Fibroblast of lung (primary cell): Measurements from ENCODE around the gene IKZF2. TPM values are rescaled to one million over a fixed set of nuclear protein-coding genes. Genes with fewer than 3 reads are reported as not detected.

Experiments used
- DNase-seq, 2 donors: peaks; one replicate each; pipeline versions ENCODE4 v3.0.0 to v3.0.0-alpha.2; 2010; ENCODE audit warnings: low read depth in 2 of 2
- H2AFZ ChIP-seq: 2 replicates; pipeline ENCODE4 v1.5.1; 2012; ENCODE audit warnings: low read length, control low read depth, inconsistent platforms
- H3K27ac ChIP-seq: 2 replicates; pipeline ENCODE4 v1.5.1; 2011; ENCODE audit warnings: low read length, control low read depth; ENCODE audit not compliant: insufficient read depth
- H3K27me3 ChIP-seq: 2 replicates; pipeline ENCODE4 v1.5.1; 2011; ENCODE audit warnings: mild to moderate bottlenecking, low read length; ENCODE audit not compliant: control insufficient read depth, insufficient read depth
- H3K36me3 ChIP-seq: 2 replicates; pipeline ENCODE4 v1.5.1; 2011; ENCODE audit warnings: low read length; ENCODE audit not compliant: control insufficient read depth, insufficient read depth
- H3K4me1 ChIP-seq: 2 replicates; pipeline ENCODE4 v1.5.1; 2011; ENCODE audit warnings: low read length; ENCODE audit not compliant: control insufficient read depth, insufficient read depth; ENCODE audit errors: extremely low read depth
- H3K4me2 ChIP-seq: 2 replicates; pipeline ENCODE4 v1.5.1; 2011; ENCODE audit warnings: low read length, control low read depth; ENCODE audit not compliant: insufficient read depth; ENCODE audit errors: extremely low read depth
- H3K4me3 ChIP-seq, 4 experiments: fragments of 200-600 bp in 1 of 4; sonication (generic) in 1 of 4; replicated peaks in 1 of 4; 2 replicates each; pipeline ENCODE4 v1.5.1; 2011 to 2016; ENCODE audit warnings: low read length in 4 of 4, low read depth in 3 of 4, mild to moderate bottlenecking in 3 of 4, control low read depth in 2 of 4, inconsistent platforms in 1 of 4, mixed read lengths in 1 of 4; ENCODE audit not compliant: insufficient read depth in 1 of 4; ENCODE audit errors: control extremely low read depth in 1 of 4
- H3K79me2 ChIP-seq: 2 replicates; pipeline ENCODE4 v1.5.1; 2012; ENCODE audit warnings: mild to moderate bottlenecking, low read length, inconsistent platforms; ENCODE audit not compliant: control insufficient read depth, insufficient read depth
- H3K9ac ChIP-seq: 2 replicates; pipeline ENCODE4 v1.5.1; 2011; ENCODE audit warnings: mild to moderate bottlenecking, low read length, control low read depth; ENCODE audit not compliant: insufficient read depth
- H3K9me3 ChIP-seq: 2 replicates; pipeline ENCODE4 v1.5.1; 2012; ENCODE audit warnings: low read depth, low read length; ENCODE audit not compliant: control insufficient read depth, insufficient read depth
- H4K20me1 ChIP-seq: 2 replicates; pipeline ENCODE4 v1.5.1; 2011; ENCODE audit warnings: low read length; ENCODE audit not compliant: control insufficient read depth, insufficient read depth; ENCODE audit errors: extremely low read depth
- EZH2 ChIP-seq: IDR thresholded peaks from 2 replicates; pipeline ENCODE4 v1.5.1; 2012; ENCODE audit warnings: low read length, control low read depth, mild to moderate bottlenecking; ENCODE audit errors: missing control alignments
- polyA plus RNA-seq, 2 donors: library from polyadenylated mRNA; depleted of rRNA in 1 of 2; stranded (reverse) in 1 of 2; unstranded in 1 of 2; fragments of >200 nt; gene quantifications; 2 replicates each; pipeline ENCODE4 v1.2.1, GENCODE V29; 2011 to 2012; ENCODE audit warnings: missing spikeins in 1 of 2
- total RNA-seq: library from RNA; depleted of rRNA; stranded (reverse); fragments of >200 nt; gene quantifications from 2 replicates; pipeline ENCODE4 v1.2.1, GENCODE V29; 2014
- TF ChIP-seq, protein P1 (sequence below), 2 donors: IDR thresholded peaks in 1 of 2; conservative IDR thresholded peaks in 1 of 2; 1 replicate in 1 of 2; 2 replicates in 1 of 2; pipeline ENCODE4 v1.5.1; 2011 to 2012; ENCODE audit warnings: low read length in 2 of 2, control low read depth in 1 of 2, inconsistent platforms in 1 of 2, low read depth in 1 of 2, mild to moderate bottlenecking in 1 of 2

The IKZF2 gene
- total and polyA plus RNA-seq, 2 donors (not counting 1 experiment from before 2014, with no cell fraction given) = 4.9 to 17.2 TPM

DNA sequence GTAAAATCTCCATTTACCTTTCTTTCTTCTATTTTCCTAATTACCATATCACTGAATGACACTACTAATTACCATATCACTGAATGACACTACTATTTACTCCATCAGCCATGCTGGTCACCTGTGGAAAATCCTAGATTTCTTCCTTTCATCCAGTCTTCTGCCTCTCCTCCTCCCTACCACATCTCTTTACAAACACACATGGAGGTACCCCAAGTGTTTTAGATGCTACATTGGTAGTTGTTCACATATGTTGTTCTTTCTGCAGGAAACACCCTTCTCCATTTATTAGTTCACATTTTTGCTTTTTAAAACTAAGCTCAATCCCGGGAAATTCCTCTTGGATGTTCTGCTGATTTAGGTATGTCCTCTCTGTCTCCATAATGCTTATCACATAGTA, 134.0 kb downstream of the IKZF2 start:
- H3K27ac ChIP-seq = no peak overlapping the region
- no peaks in the 10 kb centered on the region for H3K36me3 ChIP-seq
- no peak overlapping the region for H3K4me3 ChIP-seq
- H3K9ac ChIP-seq = no peak overlapping the region
- H3K4me2 ChIP-seq = no peak overlapping the region
- no peaks in the 10 kb centered on the region for H3K9me3 ChIP-seq
- H4K20me1 ChIP-seq = no peaks in the 10 kb centered on the region
- no peak overlapping the region for H2AFZ ChIP-seq
- no peak for DNase-seq
- peaks cover 2% of the 10 kb centered on the region for H3K4me1 ChIP-seq
- H3K79me2 ChIP-seq = no peaks in the 10 kb centered on the region
- TF ChIP-seq EZH2 = no peak
- TF ChIP-seq, protein P1, sequence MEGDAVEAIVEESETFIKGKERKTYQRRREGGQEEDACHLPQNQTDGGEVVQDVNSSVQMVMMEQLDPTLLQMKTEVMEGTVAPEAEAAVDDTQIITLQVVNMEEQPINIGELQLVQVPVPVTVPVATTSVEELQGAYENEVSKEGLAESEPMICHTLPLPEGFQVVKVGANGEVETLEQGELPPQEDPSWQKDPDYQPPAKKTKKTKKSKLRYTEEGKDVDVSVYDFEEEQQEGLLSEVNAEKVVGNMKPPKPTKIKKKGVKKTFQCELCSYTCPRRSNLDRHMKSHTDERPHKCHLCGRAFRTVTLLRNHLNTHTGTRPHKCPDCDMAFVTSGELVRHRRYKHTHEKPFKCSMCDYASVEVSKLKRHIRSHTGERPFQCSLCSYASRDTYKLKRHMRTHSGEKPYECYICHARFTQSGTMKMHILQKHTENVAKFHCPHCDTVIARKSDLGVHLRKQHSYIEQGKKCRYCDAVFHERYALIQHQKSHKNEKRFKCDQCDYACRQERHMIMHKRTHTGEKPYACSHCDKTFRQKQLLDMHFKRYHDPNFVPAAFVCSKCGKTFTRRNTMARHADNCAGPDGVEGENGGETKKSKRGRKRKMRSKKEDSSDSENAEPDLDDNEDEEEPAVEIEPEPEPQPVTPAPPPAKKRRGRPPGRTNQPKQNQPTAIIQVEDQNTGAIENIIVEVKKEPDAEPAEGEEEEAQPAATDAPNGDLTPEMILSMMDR (conservative IDR thresholded peaks at IDR 0.05 in 1 of 2, IDR thresholded peaks at IDR 0.05 in 1 of 2; ENCODE audit: low read depth in 1 of 2, low read length in 2 of 2) = no peak
- H3K27me3 ChIP-seq = no peaks in the 10 kb centered on the region

DNA sequence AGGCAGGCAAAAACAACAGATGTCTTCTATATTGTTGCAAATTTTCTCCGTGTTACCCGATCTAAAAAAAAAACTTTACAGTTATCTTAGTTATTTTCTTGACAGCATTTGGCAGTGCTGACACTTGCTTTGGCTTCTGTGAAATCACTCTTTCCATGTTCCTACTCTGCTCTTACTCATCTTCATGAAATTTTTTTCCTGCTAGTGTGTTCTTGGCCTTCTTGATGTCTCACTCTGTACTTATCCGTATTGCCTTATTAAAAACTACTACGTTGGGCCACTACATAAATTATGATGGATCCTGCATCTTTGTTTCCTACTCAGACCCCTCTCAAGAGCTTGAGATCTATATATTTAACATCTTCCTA, 134.4 kb downstream of the IKZF2 start:
- H3K27ac ChIP-seq = no peak overlapping the region
- H3K4me3 ChIP-seq = no peak overlapping the region
- no peak overlapping the region for H2AFZ ChIP-seq
- H3K79me2 ChIP-seq = no peaks in the 10 kb centered on the region
- H3K36me3 ChIP-seq = no peaks in the 10 kb centered on the region
- H3K27me3 ChIP-seq = no peaks in the 10 kb centered on the region
- H3K9ac ChIP-seq = no peak overlapping the region
- peak; percentile 6 to 65 for DNase-seq
- H4K20me1 ChIP-seq = no peaks in the 10 kb centered on the region
- H3K9me3 ChIP-seq = no peaks in the 10 kb centered on the region
- TF ChIP-seq, protein P1 (conservative IDR thresholded peaks at IDR 0.05 in 1 of 2, IDR thresholded peaks at IDR 0.05 in 1 of 2; ENCODE audit: low read depth in 1 of 2, low read length in 2 of 2) = no peak
- no peak for TF ChIP-seq EZH2
- H3K4me1 ChIP-seq = peaks cover 2% of the 10 kb centered on the region
- H3K4me2 ChIP-seq = no peak overlapping the region

DNA sequence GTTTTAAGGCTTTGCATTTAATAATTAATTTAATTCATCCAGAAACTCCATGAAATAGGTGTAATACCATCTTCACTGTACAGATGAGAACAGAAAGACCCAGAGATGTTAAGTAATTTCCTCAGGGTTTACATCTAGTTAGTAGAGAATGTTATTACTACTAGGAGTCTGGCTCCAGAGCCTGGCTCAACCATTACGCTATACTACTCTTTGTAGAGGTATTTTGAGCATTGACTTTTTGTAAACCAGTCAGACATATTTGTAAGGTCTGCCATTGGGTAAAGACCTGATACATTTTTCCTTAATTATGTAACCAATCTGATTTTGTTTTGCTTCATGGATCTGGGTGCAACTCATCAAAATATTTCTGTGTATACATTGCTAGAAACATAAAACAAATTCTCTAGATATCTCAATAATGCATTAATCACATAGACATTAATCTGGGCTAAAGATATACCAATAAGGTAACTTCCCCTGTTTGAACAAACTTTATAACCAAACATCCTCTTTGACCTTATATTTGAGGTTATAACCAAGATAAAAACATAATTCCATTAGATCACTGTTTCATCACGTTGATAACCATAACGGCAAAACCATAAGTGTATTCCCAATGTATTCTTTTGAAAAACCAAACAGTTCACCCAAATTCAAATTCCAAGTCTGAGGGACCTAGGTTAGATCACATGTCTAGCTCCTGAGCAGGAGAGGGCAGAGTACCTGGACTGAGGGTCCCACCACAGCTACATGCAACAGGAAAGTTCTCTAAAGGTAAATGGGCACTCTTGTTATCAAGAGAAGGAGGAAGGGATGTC, 135.0 kb downstream of the IKZF2 start:
- Histone ChIP-seq H3K9me3 (no peaks in the 10 kb centered on the region), H3K4me3 (no peak overlapping the region), H3K79me2 (no peaks in the 10 kb centered on the region), H2AFZ (no peak overlapping the region), H3K27ac (no peak overlapping the region), H4K20me1 (no peaks in the 10 kb centered on the region), H3K36me3 (no peaks in the 10 kb centered on the region), H3K4me2 (no peak overlapping the region), H3K4me1 (no peaks in the 10 kb centered on the region), H3K9ac (no peak overlapping the region), H3K27me3 (no peaks in the 10 kb centered on the region)
- no peak for TF ChIP-seq EZH2
- TF ChIP-seq, protein P1 (conservative IDR thresholded peaks at IDR 0.05 in 1 of 2, IDR thresholded peaks at IDR 0.05 in 1 of 2; ENCODE audit: low read depth in 1 of 2, low read length in 2 of 2) = no peak
- DNase-seq = no peak
